ENCODE measurements around the gene MBP.

DNA sequence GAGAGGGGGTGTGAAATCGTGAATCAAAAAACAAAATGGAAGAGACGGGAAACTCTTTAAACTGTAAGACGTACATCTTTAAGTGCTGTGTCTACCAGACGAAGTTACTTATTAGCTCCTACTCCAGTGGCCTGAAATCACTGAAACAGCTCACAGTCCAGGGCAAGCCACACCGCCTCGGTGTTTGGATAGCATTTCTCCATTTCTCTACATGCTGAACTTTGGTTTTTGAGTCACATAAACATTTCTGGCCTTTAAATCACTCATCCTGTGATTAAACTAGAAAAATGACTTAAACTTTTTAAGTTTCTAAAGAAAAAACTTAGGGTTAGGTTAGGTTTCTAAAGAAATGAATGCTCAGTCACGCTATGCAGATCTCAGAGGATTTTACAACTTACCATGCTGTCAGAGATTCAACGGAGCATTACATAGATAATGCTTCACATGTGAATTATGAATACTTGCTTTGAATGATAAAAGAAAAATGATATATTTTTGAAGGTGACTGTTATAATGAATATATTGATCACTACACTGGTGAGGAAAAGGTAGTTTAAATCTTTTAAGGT, 138.4 kb downstream of the MBP start:
- TF ChIP-seq POLR2A (IDR thresholded peaks at IDR 0.05) (no peak), EP300 (IDR thresholded peaks at IDR 0.05) (no peak)
- TF ChIP-seq, protein P1, sequence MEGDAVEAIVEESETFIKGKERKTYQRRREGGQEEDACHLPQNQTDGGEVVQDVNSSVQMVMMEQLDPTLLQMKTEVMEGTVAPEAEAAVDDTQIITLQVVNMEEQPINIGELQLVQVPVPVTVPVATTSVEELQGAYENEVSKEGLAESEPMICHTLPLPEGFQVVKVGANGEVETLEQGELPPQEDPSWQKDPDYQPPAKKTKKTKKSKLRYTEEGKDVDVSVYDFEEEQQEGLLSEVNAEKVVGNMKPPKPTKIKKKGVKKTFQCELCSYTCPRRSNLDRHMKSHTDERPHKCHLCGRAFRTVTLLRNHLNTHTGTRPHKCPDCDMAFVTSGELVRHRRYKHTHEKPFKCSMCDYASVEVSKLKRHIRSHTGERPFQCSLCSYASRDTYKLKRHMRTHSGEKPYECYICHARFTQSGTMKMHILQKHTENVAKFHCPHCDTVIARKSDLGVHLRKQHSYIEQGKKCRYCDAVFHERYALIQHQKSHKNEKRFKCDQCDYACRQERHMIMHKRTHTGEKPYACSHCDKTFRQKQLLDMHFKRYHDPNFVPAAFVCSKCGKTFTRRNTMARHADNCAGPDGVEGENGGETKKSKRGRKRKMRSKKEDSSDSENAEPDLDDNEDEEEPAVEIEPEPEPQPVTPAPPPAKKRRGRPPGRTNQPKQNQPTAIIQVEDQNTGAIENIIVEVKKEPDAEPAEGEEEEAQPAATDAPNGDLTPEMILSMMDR (IDR thresholded peaks at IDR 0.05), result no peak
